PC-3 (cell line): ENCODE measurements around the gene COMMD10. TPM values are rescaled to one million over a fixed set of nuclear protein-coding genes. Genes with fewer than 3 reads are reported as not detected.

Experiments
- ATAC-seq: fragments of 200-7000 bp; cut with Tn5 transposase; 2 replicates; pipeline ENCODE4 v1.9.1; 2020; ENCODE audit warnings: mild to moderate bottlenecking, moderate library complexity
- BruUV-seq: library from RNA; stranded (reverse); fragments of 400-500 nt; replicated peaks from 2 replicates; lab custom pipeline; 2021; lab: Mats Ljungman, UMichigan
- CTCF ChIA-PET: fragments of 300-600 bp; sonication (Branson Sonifier 250); formaldehyde crosslinking; loops from one replicate; lab custom pipeline; 2022; ENCODE audit warnings: antibody characterized with exemption; lab: Charles Lee
- POLR2A ChIA-PET: fragments of 300-600 bp; sonication (Branson Sonifier 250); formaldehyde crosslinking; loops from one replicate; lab custom pipeline; 2022; ENCODE audit warnings: antibody characterized with exemption; ENCODE audit not compliant: unreplicated experiment; lab: Charles Lee
- DNase-seq: peaks from one replicate; pipeline ENCODE4 v3.0.0-alpha.2; 2015
- H2AFZ ChIP-seq: fragments of 300-600 bp; sonication (generic); 2 replicates; pipeline ENCODE4 v1.6.0; 2016; ENCODE audit warnings: antibody characterized with exemption, low read length
- H3F3A ChIP-seq: fragments of 300-600 bp; sonication (generic); one replicate; pipeline ENCODE4 v1.6.0; 2017; ENCODE audit warnings: antibody characterized with exemption, low read length, control low read depth, mild to moderate bottlenecking; ENCODE audit not compliant: unreplicated experiment
- H3K27ac ChIP-seq: fragments of 300-600 bp; sonication (generic); 2 replicates; pipeline ENCODE4 v1.5.1; 2016; ENCODE audit warnings: mild to moderate bottlenecking, low read length
- H3K27me3 ChIP-seq: fragments of 300-600 bp; sonication (generic); 2 replicates; pipeline ENCODE4 v1.6.1; 2016; ENCODE audit warnings: low read length, mixed read lengths
- H3K36me3 ChIP-seq: fragments of 300-600 bp; sonication (generic); 2 replicates; pipeline ENCODE4 v1.6.1; 2016; ENCODE audit warnings: low read depth, mixed run types, low read length, mixed read lengths
- H3K4me1 ChIP-seq: fragments of 300-600 bp; sonication (generic); 2 replicates; pipeline ENCODE4 v1.5.1; 2016; ENCODE audit warnings: low read length; ENCODE audit not compliant: insufficient read depth
- H3K4me2 ChIP-seq: fragments of 300-600 bp; sonication (generic); 2 replicates; pipeline ENCODE4 v1.6.0; 2016; ENCODE audit warnings: low read length
- H3K4me3 ChIP-seq: fragments of 300-600 bp; sonication (generic); 2 replicates; pipeline ENCODE4 v1.5.1; 2016; ENCODE audit warnings: mild to moderate bottlenecking, low read length, mixed read lengths
- H3K79me2 ChIP-seq: fragments of 300-600 bp; sonication (generic); 2 replicates; pipeline ENCODE4 v1.6.1; 2017; ENCODE audit warnings: low read length, mixed read lengths
- H3K9ac ChIP-seq: fragments of 300-600 bp; sonication (generic); 2 replicates; pipeline ENCODE4 v1.6.0; 2016; ENCODE audit warnings: mild to moderate bottlenecking, low read length
- H3K9me2 ChIP-seq: fragments of 300-600 bp; sonication (generic); replicated peaks from 2 replicates; pipeline ENCODE4 v1.6.1; 2016; ENCODE audit warnings: mixed run types, low read length, mixed read lengths
- H3K9me3 ChIP-seq: fragments of 300-600 bp; sonication (generic); 2 replicates; pipeline ENCODE4 v1.6.1; 2016; ENCODE audit warnings: low read length, mixed read lengths
- H4K20me1 ChIP-seq: fragments of 300-600 bp; sonication (generic); 2 replicates; pipeline ENCODE4 v1.6.1; 2016; ENCODE audit warnings: low read length, mixed read lengths
- EZH2 ChIP-seq: fragments of 300-600 bp; sonication (generic); IDR thresholded peaks from one replicate; pipeline ENCODE4 v1.6.1; 2017; ENCODE audit warnings: antibody characterized with exemption, mild to moderate bottlenecking, low read length; ENCODE audit not compliant: unreplicated experiment
- EZH2phosphoT487 ChIP-seq: fragments of 300-600 bp; sonication (generic); IDR thresholded peaks from 2 replicates; pipeline ENCODE4 v1.6.1; 2018; ENCODE audit warnings: mild to moderate bottlenecking, antibody characterized with exemption, low read length, borderline replicate concordance
- intact Hi-C: fragments of 100-400 bp; cut with micrococcal nuclease; formaldehyde crosslinking; loops from 2 replicates; pipeline ENCODE4 v1.9.0; 2023
- total RNA-seq: library from RNA; depleted of rRNA; stranded (reverse); fragments of >200 nt; gene quantifications from 2 replicates; pipeline ENCODE4 v1.2.3, GENCODE V29; 2014; rRNA removed
- TF ChIP-seq, protein P1 (sequence below): fragments of 300-600 bp; sonication (generic); conservative IDR thresholded peaks from 2 replicates; pipeline ENCODE4 v1.5.1; 2017; ENCODE audit warnings: antibody characterized with exemption, low read depth, mild to moderate bottlenecking, low read length

Gene COMMD10
- total RNA-seq, 1 experiment from 2014 or later, result 17.7 TPM

DNA sequence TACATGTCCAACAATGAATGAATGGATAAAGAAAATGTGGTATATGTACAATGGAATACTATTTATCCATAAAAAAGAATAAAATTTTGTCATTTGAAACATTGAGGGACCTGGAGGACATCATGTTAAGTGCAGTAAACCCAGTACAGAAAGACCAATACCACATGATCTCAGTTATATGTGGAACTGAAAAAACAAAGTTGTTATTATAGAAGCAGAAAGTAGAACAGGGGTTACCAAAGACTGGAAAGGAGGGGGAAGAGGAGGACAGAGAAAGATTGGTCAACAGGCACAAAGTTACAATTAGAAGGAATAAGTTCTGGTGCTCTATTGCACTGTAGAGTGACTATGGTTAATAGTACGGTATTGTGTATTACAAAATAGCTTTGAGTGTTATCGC is 256.0 kb downstream of the COMMD10 start:
- Histone ChIP-seq H2AFZ (no peak overlapping the region), H3K9me2 (no peaks in the 10 kb centered on the region), H3K36me3 (no peaks in the 10 kb centered on the region), H3K27ac (no peak overlapping the region), H3K9ac (no peak overlapping the region), H3K79me2 (no peaks in the 10 kb centered on the region), H3K27me3 (no peaks in the 10 kb centered on the region), H3K4me3 (no peak overlapping the region), H4K20me1 (no peaks in the 10 kb centered on the region), H3K4me1 (no peaks in the 10 kb centered on the region), H3K9me3 (no peaks in the 10 kb centered on the region), H3F3A (no peaks in the 10 kb centered on the region), H3K4me2 (no peak overlapping the region)
- intact Hi-C loops, result no loop called here
- CTCF ChIA-PET, result no interaction called here
- POLR2A ChIA-PET, result no interaction called here
- TF ChIP-seq, protein P1, sequence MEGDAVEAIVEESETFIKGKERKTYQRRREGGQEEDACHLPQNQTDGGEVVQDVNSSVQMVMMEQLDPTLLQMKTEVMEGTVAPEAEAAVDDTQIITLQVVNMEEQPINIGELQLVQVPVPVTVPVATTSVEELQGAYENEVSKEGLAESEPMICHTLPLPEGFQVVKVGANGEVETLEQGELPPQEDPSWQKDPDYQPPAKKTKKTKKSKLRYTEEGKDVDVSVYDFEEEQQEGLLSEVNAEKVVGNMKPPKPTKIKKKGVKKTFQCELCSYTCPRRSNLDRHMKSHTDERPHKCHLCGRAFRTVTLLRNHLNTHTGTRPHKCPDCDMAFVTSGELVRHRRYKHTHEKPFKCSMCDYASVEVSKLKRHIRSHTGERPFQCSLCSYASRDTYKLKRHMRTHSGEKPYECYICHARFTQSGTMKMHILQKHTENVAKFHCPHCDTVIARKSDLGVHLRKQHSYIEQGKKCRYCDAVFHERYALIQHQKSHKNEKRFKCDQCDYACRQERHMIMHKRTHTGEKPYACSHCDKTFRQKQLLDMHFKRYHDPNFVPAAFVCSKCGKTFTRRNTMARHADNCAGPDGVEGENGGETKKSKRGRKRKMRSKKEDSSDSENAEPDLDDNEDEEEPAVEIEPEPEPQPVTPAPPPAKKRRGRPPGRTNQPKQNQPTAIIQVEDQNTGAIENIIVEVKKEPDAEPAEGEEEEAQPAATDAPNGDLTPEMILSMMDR, result no peak
- no peak for TF ChIP-seq EZH2phosphoT487
- no peak for TF ChIP-seq EZH2
- BruUV-seq, result no TSS peak
- DNase-seq (no peak), ATAC-seq (no peak)

Other genes with a start within 250 kb of the COMMD10 start
- gene ATG12, start 243.5 kb upstream of the COMMD10 start, total RNA-seq, result 18.7 and 18.9 TPM in 2 replicates
- 32.7 and 48.2 TPM in 2 replicates for gene AP3S1, start 243.1 kb upstream of the COMMD10 start, total RNA-seq
- not detected in 2 replicates for gene LVRN, start 122.5 kb upstream of the COMMD10 start, total RNA-seq
- gene ARL14EPL, start 52.6 kb upstream of the COMMD10 start, total RNA-seq, result not detected in 2 replicates